BJ (cell line): ENCODE data around the gene GNGT2. TPM values are rescaled to one million over a fixed set of nuclear protein-coding genes. Genes with fewer than 3 reads are reported as not detected.

Source experiments
- CTCF ChIA-PET: fragments of 350-600 bp; formaldehyde crosslinking; extraction: SDS; loops from one replicate; lab custom pipeline; 2021; ENCODE audit warnings: antibody characterized with exemption, inconsistent platforms; lab: Yijun Ruan, JAX
- POLR2A ChIA-PET: fragments of 300-600 bp; sonication (Branson Sonifier 250); formaldehyde crosslinking; extraction: SDS; loops from one replicate; lab custom pipeline; 2021; ENCODE audit warnings: antibody characterized with exemption; lab: Charles Lee
- DNase-seq: peaks from one replicate; pipeline ENCODE4 v3.0.0-alpha.2; 2011; ENCODE audit warnings: low read depth
- H3K27me3 ChIP-seq: 2 replicates; pipeline ENCODE4 v1.6.0; 2011; ENCODE audit warnings: low read length; ENCODE audit not compliant: control insufficient read depth, insufficient read depth
- H3K36me3 ChIP-seq: 2 replicates; pipeline ENCODE4 v1.5.1; 2011; ENCODE audit warnings: low read length; ENCODE audit not compliant: control insufficient read depth, insufficient read depth
- H3K4me3 ChIP-seq: 2 replicates; pipeline ENCODE4 v1.5.1; 2011; ENCODE audit warnings: low read depth, mild to moderate bottlenecking, control low read depth, low read length
- polyA plus RNA-seq: library from polyadenylated mRNA; depleted of rRNA; stranded (reverse); fragments of >200 nt; gene quantifications from 2 replicates; pipeline ENCODE4 v1.2.3, GENCODE V29; 2011
- TF ChIP-seq, protein P1 (sequence below): IDR thresholded peaks from 2 replicates; pipeline ENCODE4 v1.5.1; 2011; ENCODE audit warnings: low read depth, mild to moderate bottlenecking, control low read depth, inconsistent platforms, low read length, moderate library complexity; ENCODE audit not compliant: insufficient read depth

GNGT2 gene
- polyA plus RNA-seq, 1 experiment, result 0.45 TPM

DNA sequence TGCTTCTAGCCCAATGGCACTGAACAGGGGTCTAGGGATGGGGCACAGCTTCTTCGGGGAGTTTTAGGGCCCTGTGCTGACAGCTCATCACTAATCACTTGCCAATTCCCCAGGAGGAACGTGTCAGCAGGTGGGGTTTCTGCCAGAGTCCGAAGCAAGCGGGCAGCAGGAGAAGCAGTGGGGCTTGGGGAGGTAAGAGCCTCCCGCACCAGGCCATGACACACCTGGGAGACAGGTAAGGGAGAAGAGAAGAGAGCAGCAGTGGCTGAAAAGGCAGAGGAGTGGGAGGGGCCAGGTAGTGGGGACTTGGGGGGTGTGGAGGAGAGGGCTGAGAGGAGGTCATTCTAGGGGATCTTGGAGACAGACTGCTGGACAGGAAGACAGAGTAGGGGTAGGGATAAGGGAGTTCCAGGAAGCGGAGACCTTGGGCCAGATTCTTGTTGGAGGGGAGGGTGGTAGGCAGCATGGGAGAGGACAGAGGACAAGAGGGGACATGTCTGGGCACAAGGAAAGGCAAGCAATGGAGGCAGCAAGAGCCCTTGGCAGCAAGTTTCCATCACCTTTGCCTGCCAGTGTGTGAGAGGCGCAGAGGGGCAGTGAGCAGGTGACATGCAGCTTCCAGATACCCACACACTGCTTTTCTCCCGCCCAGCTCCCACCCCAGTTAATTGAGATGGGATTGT lies 15.3 kb upstream of the GNGT2 start:
- Histone ChIP-seq H3K27me3 (peaks cover 36% of the 10 kb centered on the region), H3K4me3 (no peak overlapping the region), H3K36me3 (no peaks in the 10 kb centered on the region)
- ChIA-PET CTCF (interaction anchor here (0.6 to 6.9 kb wide), 12 partner anchors 9 to 341 kb away, joined by 3 to 84 read pairs (median 6); no protein-coding TSS in a partner anchor), POLR2A (no interaction called here)
- TF ChIP-seq, protein P1, sequence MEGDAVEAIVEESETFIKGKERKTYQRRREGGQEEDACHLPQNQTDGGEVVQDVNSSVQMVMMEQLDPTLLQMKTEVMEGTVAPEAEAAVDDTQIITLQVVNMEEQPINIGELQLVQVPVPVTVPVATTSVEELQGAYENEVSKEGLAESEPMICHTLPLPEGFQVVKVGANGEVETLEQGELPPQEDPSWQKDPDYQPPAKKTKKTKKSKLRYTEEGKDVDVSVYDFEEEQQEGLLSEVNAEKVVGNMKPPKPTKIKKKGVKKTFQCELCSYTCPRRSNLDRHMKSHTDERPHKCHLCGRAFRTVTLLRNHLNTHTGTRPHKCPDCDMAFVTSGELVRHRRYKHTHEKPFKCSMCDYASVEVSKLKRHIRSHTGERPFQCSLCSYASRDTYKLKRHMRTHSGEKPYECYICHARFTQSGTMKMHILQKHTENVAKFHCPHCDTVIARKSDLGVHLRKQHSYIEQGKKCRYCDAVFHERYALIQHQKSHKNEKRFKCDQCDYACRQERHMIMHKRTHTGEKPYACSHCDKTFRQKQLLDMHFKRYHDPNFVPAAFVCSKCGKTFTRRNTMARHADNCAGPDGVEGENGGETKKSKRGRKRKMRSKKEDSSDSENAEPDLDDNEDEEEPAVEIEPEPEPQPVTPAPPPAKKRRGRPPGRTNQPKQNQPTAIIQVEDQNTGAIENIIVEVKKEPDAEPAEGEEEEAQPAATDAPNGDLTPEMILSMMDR, result no peak
- no peak for DNase-seq

DNA sequence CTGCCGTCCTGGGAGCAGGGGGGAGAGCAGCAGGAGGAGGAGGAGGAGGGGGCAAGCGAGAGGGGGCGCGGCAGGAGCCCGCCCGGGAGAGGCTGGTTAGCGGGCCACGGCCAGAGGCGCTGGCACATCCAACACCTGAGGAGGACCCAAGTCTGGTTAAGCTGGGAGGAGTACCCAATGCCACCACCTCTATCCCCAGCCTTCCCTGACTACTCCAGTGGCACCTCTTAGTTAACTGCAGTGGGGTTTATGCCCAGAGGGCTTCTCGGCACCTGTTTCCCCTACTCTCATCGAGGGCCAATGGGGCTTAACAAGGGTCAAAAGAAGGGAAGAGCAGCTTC lies 14.6 kb upstream of the GNGT2 start:
- TF ChIP-seq, protein P1, result no peak
- ChIA-PET POLR2A (no interaction called here), CTCF (interaction anchor here (0.6 to 6.9 kb wide), 9 partner anchors 9 to 156 kb away, joined by 3 to 84 read pairs (median 8); no protein-coding TSS in a partner anchor)
- Histone ChIP-seq H3K4me3 (no peak overlapping the region), H3K36me3 (no peaks in the 10 kb centered on the region), H3K27me3 (peaks cover 36% of the 10 kb centered on the region)
- no peak for DNase-seq

DNA sequence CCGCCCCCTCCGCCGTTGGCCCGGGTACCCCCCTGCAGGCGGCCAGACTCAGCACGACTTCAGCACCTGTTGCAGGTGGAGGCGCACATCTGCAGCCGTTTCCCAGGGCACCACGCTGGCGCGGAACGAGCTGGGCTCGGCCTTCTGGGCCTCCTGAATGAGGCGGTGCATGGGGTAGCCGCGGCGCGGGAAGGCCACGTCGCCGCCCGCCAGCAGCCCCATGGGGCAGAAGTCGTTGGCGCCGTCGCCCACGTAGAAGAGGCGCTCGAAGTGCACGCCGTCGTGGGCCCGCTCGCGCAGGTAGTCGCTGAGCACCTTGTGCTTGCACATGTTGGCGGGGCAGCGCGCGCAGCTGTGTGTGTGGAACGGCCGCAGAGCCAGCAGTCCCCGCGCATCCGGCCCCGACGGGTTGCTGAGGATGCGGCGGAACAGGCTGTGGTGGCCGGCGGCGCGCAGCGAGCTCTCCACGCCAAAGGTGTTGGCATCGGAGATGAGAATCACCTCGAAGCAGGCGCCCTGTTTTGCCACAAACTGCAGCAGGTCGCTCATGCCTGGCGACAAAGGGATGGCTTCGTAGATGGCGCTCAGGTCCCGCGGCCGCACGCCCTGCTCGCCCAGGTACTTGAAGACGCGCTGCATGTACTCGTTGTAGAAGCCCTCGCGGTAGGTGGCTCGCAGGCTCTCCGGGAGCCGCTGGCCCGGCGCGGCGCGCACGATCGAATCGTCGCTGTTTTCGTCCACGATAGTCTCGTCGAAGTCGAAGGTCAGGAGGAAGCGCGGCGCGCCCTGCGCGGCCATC lies 14.0 kb upstream of the GNGT2 start:
- peaks cover 36% of the 10 kb centered on the region for H3K27me3 ChIP-seq
- CTCF ChIA-PET, result interaction anchor here (0.8 to 6.9 kb wide), 9 partner anchors 10 to 155 kb away, joined by 3 to 84 read pairs (median 8); no protein-coding TSS in a partner anchor

DNA sequence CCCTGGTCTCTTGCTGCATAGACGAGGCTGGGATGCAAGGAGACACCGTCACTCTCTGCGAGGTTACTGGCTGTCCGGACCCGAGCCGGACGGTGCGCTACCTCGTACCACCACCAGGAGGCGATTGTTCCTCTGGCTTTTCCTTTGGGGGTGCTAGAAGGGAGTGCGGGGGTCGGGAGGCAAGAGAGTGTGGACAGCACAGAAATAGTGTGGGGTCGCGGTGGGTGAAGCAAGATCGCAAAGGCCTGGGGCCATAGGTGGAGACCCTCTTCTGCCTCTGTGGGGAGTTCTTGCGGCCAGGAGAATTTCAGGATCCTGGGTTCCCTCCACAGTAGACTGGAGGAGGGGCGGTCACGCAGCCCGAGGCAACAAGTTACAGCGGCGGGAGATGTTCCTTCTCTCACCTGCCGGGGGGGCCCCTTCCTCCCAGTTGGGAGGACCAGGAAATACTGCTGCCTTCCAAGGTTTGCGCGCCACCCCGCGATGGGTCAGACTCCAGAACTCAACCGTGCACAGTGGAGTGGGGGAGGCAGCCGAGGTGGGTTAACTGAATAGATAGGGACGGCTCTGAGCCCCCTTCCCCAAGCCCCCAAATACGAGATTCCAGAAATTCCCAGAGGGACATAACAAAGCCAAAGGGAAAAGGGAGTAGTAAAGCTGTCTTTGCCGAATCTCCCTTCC lies 13.3 kb upstream of the GNGT2 start:
- POLR2A ChIA-PET, result no interaction called here
- Histone ChIP-seq H3K36me3 (no peaks in the 10 kb centered on the region), H3K4me3 (no peak overlapping the region), H3K27me3 (peaks cover 35% of the 10 kb centered on the region)
- TF ChIP-seq, protein P1, result peak; percentile 90
- CTCF ChIA-PET, result interaction anchor here (0.8 to 6.9 kb wide), 11 partner anchors 10 to 154 kb away, joined by 3 to 84 read pairs (median 8); no protein-coding TSS in a partner anchor
- no peak for DNase-seq

More for the DNA sequence above, 14.0 kb upstream of the GNGT2 start:
- TF ChIP-seq, protein P1, result no peak
- no peak for DNase-seq
- no peaks in the 10 kb centered on the region for H3K36me3 ChIP-seq
- POLR2A ChIA-PET, result no interaction called here
- H3K4me3 ChIP-seq, result no peak overlapping the region
